Right cardiac atrium (tissue), 5 donors: ENCODE data around the gene TWF2. TPM values are rescaled to one million over a fixed set of nuclear protein-coding genes. Genes with fewer than 3 reads are reported as not detected.

Source experiments
- ATAC-seq, 2 donors: fragments of 200-7000 bp; cut with Tn5 transposase; one replicate each; pipeline versions ENCODE4 v1.8.0 to v1.9.1; 2020; ENCODE audit warnings: moderate library complexity in 2 of 2, mild to moderate bottlenecking in 1 of 2
- DNase-seq, 3 donors: peaks; one replicate each; pipeline ENCODE4 v3.0.0-alpha.2; 2020
- H3K27ac ChIP-seq: one replicate; pipeline ENCODE4 v1.5.1; 2013; ENCODE audit warnings: mild to moderate bottlenecking, low read length, control low read depth, moderate library complexity
- H3K27me3 ChIP-seq: one replicate; pipeline ENCODE4 v1.6.1; 2013; ENCODE audit not compliant: control insufficient read depth, insufficient read depth
- H3K4me1 ChIP-seq: one replicate; pipeline ENCODE4 v1.6.1; 2013; ENCODE audit warnings: low read length; ENCODE audit not compliant: control insufficient read depth, insufficient read depth
- H3K4me3 ChIP-seq: one replicate; pipeline ENCODE4 v1.5.1; 2013; ENCODE audit warnings: low read length, control low read depth
- H3K9me3 ChIP-seq: one replicate; pipeline ENCODE4 v1.6.1; 2013; ENCODE audit warnings: low read length; ENCODE audit not compliant: control insufficient read depth
- WGBS: extraction: QIAGEN DNeasy Blood & Tissue Kit; methylation state at CpG from one replicate; pipeline ENCODE4 v1.1.7; 2013; 5-methylcytosine and 5-hydroxymethylcytosine counted together
- intact Hi-C, 4 donors: fragments of 100-400 bp; cut with DNase I; formaldehyde crosslinking; loops; one replicate each; pipeline versions ENCODE4 v1.11.0 to v1.14.0; 2022 to 2023
- polyA plus RNA-seq: library from polyadenylated mRNA; stranded (reverse); fragments of 200-250 nt; gene quantifications from one replicate; pipeline ENCODE4 v1.2.3, GENCODE V29; 2013
- total RNA-seq, 4 donors: library from RNA; stranded (reverse); fragmentation: NEBNext Ultra II Directional; extraction: Animal tissue kit (Norgen Biotek cat#: 25700); gene quantifications; one replicate each; pipeline ENCODE4 v1.2.1, GENCODE V29; 2021
- donor health status: healthy with polysubstance abuse.
- donor health status: DM: no; HTN: yes; CAD: no.
- donor health status: DM: no; HTN: no; CAD: no.
- donor health status: DM: no; HTN: yes; CAD: no; lungs with severe emphysema.
- donor health status: DM: yes; HTN: yes; CAD: no.

TWF2 gene
- total and polyA plus RNA-seq, 5 donors, result 32.0 to 70.0 (median 51.5) TPM

DNA sequence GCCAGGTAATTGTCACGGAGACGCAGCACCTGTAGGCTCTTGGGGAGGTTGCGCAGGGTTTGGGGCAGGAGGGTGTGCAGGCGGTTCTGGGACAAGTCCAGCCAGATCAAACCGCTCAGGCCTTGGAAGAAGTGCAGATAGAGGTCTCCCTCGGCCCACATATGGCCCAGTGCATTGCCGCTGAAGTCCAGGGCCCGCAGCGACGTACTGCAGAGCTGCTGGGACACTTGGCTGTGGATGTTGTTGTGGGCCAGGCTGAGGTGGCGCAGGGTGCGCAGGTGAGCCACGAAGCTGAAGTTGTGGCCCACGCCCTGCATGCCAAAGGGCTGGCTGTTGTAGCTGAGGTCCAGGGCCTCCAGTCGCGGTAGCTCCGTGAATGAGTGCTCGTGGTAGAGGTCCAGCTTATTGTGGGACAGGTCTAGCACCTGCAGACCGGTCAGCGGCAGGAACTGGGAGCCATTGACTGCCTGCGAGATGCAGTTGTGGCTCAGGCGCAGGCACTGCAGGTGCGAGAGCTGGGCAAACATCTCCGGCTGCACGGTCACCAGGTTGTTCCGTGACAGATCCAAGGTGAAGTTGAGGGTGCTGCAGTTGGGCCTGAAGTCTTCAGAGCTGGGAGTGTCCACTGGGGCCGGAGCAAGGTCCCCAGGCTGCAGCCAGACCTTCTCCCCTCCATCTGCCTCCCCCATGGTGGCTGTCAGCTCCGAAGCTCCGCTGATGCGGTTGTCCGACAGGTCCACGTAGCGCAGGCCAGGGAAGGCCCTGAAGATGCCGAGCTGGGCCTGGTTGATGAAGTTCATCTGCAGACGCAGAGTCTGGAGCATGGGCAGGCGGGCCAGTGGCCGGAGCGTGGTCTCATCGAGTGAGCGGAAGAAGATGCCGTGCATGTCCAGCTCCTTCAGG, 16.4 kb downstream of the TWF2 start:
- H3K27me3 ChIP-seq, result no peaks in the 10 kb centered on the region

DNA sequence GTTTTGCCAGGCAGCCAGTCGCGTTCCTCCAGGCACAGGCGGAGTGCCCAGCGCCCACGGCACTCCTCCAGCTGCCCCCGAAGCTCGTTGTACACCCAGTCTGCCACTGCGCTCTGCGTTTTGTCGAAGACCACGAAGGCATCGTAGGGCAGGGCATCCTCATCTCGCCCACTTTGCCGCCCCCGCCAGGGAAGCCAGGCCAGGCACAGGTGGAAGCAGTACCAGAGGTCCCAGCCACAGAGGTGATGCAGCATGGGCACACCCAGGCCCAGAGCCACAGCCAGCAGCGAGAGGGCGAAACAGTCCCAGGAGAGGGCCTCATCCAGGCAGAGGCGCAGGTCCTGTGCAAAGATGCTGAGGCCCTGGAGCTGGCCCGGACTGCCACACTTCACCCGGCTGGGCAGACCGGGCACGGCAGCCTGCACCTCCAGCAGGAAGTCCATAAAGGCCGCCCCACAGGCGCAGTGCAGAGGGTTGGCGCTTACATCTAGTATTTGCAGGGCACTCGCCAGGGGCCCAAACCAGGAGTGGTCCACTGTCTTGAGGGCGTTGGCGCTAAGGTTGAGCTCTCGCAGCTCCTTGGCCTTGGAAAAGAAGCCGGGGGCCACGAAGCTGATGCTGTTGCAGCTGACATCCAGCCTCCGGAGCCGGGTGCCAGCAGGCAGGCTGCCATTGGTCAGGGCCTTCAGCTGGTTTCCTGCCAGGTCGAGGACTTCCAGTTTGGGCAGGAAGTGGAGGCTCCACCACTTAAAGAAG, 17.2 kb downstream of the TWF2 start:
- H3K9me3 ChIP-seq, result no peaks in the 10 kb centered on the region
- DNase-seq (peak; percentile 55 to 84 (median 82)), ATAC-seq (no peak)
- H3K4me3 ChIP-seq, result no peak overlapping the region
- H3K4me1 ChIP-seq, result peaks cover 10% of the 10 kb centered on the region
- intact Hi-C loops, result loop anchor here in 3 of 4 donors (5.0 kb wide), 2 partner anchors 116 to 121 kb away; no protein-coding TSS in a partner anchor
- H3K27me3 ChIP-seq, result no peaks in the 10 kb centered on the region
- 74% methylated on average over 34 of the region's 34 CpGs for WGBS
- no peak overlapping the region for H3K27ac ChIP-seq

More for the DNA sequence above, 16.4 kb downstream of the TWF2 start:
- intact Hi-C loops, result loop anchor here in 3 of 4 donors (5.0 kb wide), 2 partner anchors 115 to 120 kb away; no protein-coding TSS in a partner anchor
- Histone ChIP-seq H3K4me1 (peaks cover 8% of the 10 kb centered on the region), H3K9me3 (no peaks in the 10 kb centered on the region), H3K27ac (no peak overlapping the region), H3K4me3 (no peak overlapping the region)
- no peak for ATAC-seq
- WGBS, result 88% methylated on average over 41 of the region's 41 CpGs
- DNase-seq, result peak in 1 of 3 donors; percentile 39

DNA sequence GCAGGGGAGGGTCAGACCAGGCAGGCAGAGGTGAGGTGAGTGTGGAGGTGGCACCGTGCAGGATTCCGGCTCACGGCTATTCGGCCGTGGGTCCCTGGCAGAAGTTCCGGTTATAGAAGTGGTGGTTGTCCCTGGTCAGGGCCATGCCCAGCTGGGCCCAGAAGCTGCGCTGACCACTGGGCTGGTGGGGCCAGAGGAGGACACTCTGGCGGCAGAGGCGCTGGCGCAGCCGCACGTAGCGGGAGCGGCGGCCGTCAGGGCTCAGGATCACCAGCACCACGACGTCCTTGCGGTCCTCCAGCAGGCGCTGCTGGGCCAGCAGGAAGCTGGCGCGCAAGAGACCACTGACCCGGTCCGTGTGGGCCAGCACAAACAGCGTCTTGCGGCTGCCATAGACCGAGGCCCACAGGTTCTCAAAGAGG, 17.8 kb downstream of the TWF2 start:
- intact Hi-C loops, result loop anchor here in 3 of 4 donors (5.0 kb wide), 2 partner anchors 116 to 121 kb away; no protein-coding TSS in a partner anchor
- Histone ChIP-seq H3K4me3 (no peak overlapping the region), H3K27me3 (no peaks in the 10 kb centered on the region), H3K4me1 (peaks cover 15% of the 10 kb centered on the region), H3K9me3 (no peaks in the 10 kb centered on the region), H3K27ac (no peak overlapping the region)
- ATAC-seq (no peak), DNase-seq (peak in 1 of 3 donors; percentile 37)
- WGBS, result 93% methylated on average over 27 of the region's 27 CpGs

DNA sequence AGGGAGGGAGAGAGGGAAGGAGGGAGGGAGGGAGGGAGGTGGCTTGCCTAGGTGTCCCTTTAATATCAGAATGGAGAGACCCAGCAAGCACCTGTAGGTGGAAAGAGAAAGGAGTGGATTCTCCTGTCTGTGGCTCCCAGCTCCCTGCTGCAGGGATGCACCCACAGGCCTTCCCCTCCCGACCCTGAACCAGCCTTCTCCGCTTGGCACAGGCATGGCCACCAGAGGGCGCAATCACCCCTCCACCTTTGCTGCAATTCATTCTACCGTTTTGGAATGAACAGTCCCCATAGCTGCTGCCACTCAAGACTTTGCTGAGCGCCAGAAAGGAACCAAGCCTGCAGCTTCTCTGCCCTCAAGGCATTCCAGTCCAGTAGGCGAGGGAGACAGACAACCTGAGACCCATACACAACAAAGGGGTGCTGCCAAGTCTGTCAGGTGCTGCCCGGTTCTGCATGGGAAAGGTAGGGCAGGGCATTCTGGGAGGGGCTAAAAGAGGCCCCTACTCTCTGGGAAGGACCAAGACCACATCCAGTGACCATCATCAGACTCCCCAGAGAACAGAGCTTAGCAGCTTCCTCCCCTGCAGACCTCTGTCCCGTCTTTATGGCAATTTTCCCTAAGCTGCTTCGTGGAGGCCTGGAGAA, 18.5 kb downstream of the TWF2 start:
- no peaks in the 10 kb centered on the region for H3K9me3 ChIP-seq
- H3K4me3 ChIP-seq, result no peak overlapping the region
- ATAC-seq (peak; percentile 40 to 56), DNase-seq (peak; percentile 83 to 94 (median 94))
- 32% methylated on average over 9 of the region's 9 CpGs for WGBS
- intact Hi-C loops, result loop anchor here in 3 of 4 donors (5.0 kb wide), 2 partner anchors 117 to 122 kb away; no protein-coding TSS in a partner anchor
- peaks cover 15% of the 10 kb centered on the region for H3K4me1 ChIP-seq
- no peaks in the 10 kb centered on the region for H3K27me3 ChIP-seq
- H3K27ac ChIP-seq, result no peak overlapping the region

DNA sequence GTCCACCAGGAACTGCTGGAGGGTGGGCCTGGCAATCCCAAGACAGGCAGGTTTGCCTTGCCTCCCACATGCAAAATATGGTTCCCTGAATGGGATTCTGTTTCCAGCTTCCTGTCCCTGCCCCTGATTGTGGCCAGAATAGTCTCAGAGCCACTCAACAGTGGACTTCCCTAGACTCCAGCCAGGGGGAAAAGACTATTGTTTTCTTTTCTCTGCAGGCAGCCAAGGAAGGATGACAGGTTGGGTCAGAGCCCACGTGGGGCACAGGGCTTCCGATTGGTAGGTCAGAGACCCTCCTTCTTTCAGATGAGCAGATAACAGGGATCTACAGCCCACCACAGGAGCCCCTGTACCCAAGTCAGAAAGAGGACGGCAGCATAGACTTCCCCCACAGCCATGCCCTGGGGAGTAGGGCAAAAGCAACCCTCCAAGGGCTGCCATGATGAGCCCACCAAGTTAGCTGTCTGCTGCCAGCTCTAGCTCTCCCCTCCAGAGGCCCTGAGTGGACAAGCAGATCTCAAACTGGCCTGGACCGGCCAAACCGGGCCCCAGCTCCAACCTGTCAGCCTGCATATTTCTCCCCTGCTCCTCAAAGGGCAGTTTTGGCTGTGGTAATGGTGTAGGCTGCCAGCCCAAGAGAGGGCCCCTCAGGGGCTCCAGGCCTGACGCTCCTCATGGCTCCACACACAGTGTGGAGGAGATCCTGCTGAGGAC, 19.9 kb downstream of the TWF2 start:
- no peaks in the 10 kb centered on the region for H3K9me3 ChIP-seq
- H3K4me3 ChIP-seq, result no peak overlapping the region
- WGBS, result 40% methylated on average over 6 of the region's 6 CpGs
- no peaks in the 10 kb centered on the region for H3K27me3 ChIP-seq
- ATAC-seq (peak in 1 of 2 donors; percentile 53), DNase-seq (peak in 1 of 3 donors; percentile 45)
- H3K4me1 ChIP-seq, result peaks cover 15% of the 10 kb centered on the region
- H3K27ac ChIP-seq, result peak overlapping the region; percentile 90
- intact Hi-C loops, result no loop called here

DNA sequence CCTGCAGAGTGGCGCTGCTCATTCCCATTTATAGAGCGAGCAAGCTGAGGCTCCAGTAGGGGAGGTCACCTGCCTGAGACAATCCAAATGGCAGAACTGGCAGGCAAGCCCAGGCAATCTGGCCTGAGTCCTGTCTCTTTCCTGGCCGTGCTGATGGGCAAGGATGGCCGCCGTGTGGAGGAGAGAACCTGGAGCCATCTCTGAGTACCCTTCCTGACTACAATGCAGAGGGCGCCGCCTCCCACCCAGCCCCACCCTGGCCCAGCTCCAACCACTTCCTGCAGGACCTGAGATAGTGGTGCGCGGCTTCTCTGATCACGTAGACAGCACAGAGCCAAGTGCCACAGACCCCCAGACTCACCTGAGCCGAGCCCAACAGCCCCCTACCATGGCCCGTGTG, 20.5 kb downstream of the TWF2 start:
- no peaks in the 10 kb centered on the region for H3K27me3 ChIP-seq
- H3K9me3 ChIP-seq, result no peaks in the 10 kb centered on the region
- H3K4me1 ChIP-seq, result peaks cover 15% of the 10 kb centered on the region
- 66% methylated on average over 12 of the region's 12 CpGs for WGBS
- peak overlapping the region; percentile 90 for H3K27ac ChIP-seq
- DNase-seq (peak in 1 of 3 donors; percentile 68), ATAC-seq (peak in 1 of 2 donors; percentile 16)
- H3K4me3 ChIP-seq, result no peak overlapping the region
- intact Hi-C loops, result no loop called here

DNA sequence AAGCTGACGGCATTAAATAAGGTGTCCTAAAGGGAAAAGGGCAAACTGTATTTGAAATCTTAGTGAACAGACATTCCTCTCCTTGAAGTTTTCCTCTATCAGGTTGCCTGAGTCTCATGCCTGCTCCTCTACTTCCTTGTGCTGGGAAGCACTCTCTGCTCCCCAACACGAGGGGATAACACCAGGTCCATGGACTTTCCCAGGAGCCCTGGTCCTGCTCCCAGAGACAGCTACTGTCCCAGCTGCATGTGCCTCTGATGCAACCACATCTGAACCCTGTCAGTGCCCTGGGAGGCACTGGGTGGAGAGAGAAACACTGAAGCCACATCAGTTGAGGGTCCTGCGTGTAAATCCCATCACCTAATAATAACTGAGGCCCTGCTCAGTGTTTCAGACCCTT, 20.9 kb downstream of the TWF2 start:
- Histone ChIP-seq H3K27me3 (no peaks in the 10 kb centered on the region), H3K4me3 (no peak overlapping the region), H3K9me3 (no peaks in the 10 kb centered on the region), H3K4me1 (peaks cover 15% of the 10 kb centered on the region), H3K27ac (peak overlapping the region; percentile 90)
- DNase-seq (no peak), ATAC-seq (no peak)
- intact Hi-C loops, result no loop called here
- WGBS, result 65% methylated on average over 3 of the region's 3 CpGs

DNA sequence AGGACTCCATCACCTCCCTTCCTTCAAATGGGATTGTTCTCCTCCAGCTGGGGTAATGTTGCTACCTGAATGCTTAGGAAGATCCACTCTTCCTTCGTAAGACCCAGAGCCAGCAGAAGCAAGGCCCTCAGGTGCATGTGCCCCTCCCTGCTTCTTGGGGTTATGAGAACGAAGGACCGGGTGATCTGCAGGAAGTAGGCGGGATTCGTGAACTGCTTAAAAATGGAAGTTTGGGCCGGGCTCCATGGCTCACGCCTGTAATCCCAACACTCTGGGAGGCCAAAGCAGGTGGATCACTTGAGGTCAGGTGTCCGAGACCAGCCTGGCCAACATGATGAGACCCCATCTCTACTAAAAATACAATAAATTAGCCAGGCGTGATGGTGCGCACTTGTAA, 21.6 kb downstream of the TWF2 start:
- Histone ChIP-seq H3K9me3 (no peaks in the 10 kb centered on the region), H3K27me3 (no peaks in the 10 kb centered on the region), H3K4me1 (peaks cover 15% of the 10 kb centered on the region), H3K4me3 (no peak overlapping the region), H3K27ac (peak overlapping the region; percentile 86)
- DNase-seq, result no peak
- 64% methylated on average over 10 of the region's 10 CpGs for WGBS
- peak in 1 of 2 donors; percentile 9 for ATAC-seq
- intact Hi-C loops, result no loop called here

DNA sequence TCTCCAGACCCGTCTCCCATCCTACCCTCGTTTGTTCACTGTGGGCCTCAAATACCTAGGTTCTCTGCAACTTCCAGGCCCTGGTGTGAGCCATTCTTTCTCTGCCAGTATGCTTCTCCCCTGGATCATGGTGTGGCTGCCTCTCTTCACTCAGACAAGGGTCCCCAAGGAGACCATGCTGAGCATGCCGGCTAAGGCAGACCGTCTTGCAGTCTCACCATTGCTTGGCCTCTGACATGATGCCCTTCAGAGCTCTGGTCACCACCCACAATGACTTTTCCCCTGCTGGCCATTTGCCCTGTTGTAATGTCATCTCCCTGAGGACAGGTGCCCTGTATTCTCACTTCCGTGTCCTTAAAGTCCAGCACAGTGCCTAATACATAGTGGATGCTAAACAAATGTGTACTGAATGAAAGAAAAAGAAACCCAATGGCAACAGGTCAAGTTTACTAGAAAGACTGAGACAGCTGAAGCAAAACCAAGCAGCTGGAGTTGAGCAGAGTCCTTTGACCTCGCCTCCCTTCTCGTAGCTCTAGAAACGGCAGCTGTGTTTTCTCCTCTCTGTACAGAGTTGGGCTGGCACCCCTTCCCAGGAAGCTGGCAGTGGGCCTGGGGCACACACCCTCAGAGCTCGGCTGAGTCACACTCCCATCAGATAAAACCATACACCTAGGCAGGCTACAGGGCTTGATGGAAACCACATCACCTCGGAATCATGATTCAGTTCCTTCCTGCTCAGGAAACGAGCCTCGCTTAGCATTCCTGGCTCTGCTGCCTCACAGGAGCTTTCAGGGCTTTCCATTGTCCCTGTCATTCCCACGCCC, 22.2 kb downstream of the TWF2 start:
- WGBS, result 33% methylated on average over 13 of the region's 13 CpGs
- peaks cover 15% of the 10 kb centered on the region for H3K4me1 ChIP-seq
- H3K4me3 ChIP-seq, result no peak overlapping the region
- DNase-seq (peak; percentile 79 to 86 (median 85)), ATAC-seq (peak; percentile 78 to 86)
- no peaks in the 10 kb centered on the region for H3K27me3 ChIP-seq
- peak overlapping the region; percentile 86 for H3K27ac ChIP-seq
- intact Hi-C loops, result no loop called here
- no peaks in the 10 kb centered on the region for H3K9me3 ChIP-seq
